ENCODE data around the gene MYO18B. TPM values are rescaled to one million over a fixed set of nuclear protein-coding genes. Genes with fewer than 3 reads are reported as not detected.

MYO18B gene
- total RNA-seq, 2 donors from 2014 or later, result 0.11 TPM; not detected in 1

GRCh38 chr22:25782831-25783230 lies 40.8 kb downstream of the MYO18B start:
- Histone ChIP-seq H3K4me3 (no peak overlapping the region), H3K4me1 (no peaks in the 10 kb centered on the region), H3K9ac (ENCODE audit: low read depth in 2 of 2, low read length in 2 of 2) (no peak overlapping the region), H3K27me3 (no peaks in the 10 kb centered on the region), H3K36me3 (no peaks in the 10 kb centered on the region), H3K27ac (no peak overlapping the region), H3K9me3 (no peaks in the 10 kb centered on the region)
- DNase-seq, result no peak
- no peak for TF ChIP-seq CTCF (IDR thresholded peaks at IDR 0.05)
- intact Hi-C loops (cut with DNase I), result no loop called here

GRCh38 chr22:25783856-25784255 lies 41.9 kb downstream of the MYO18B start:
- intact Hi-C loops (cut with DNase I), result no loop called here
- no peak for TF ChIP-seq CTCF (IDR thresholded peaks at IDR 0.05)
- Histone ChIP-seq H3K27ac (no peak overlapping the region), H3K9ac (ENCODE audit: low read depth in 2 of 2, low read length in 2 of 2) (no peak overlapping the region), H3K36me3 (no peaks in the 10 kb centered on the region), H3K4me1 (no peaks in the 10 kb centered on the region), H3K9me3 (no peaks in the 10 kb centered on the region), H3K27me3 (no peaks in the 10 kb centered on the region), H3K4me3 (no peak overlapping the region)
- DNase-seq, result no peak

GRCh38 chr22:25786165-25786564 lies 44.2 kb downstream of the MYO18B start:
- intact Hi-C loops (cut with DNase I), result no loop called here
- H3K4me1 ChIP-seq, result no peaks in the 10 kb centered on the region
- no peaks in the 10 kb centered on the region for H3K27me3 ChIP-seq
- H3K4me3 ChIP-seq, result no peak overlapping the region
- H3K27ac ChIP-seq, result no peak overlapping the region
- no peak for DNase-seq
- H3K9me3 ChIP-seq, result no peaks in the 10 kb centered on the region
- no peaks in the 10 kb centered on the region for H3K36me3 ChIP-seq
- TF ChIP-seq CTCF (IDR thresholded peaks at IDR 0.05), result no peak
- H3K9ac ChIP-seq (ENCODE audit: low read depth in 2 of 2, low read length in 2 of 2), result no peak overlapping the region

- Histone ChIP-seq H3K36me3 (no peaks in the 10 kb centered on the region), H3K9me3 (no peaks in the 10 kb centered on the region), H3K27ac (no peak overlapping the region), H3K4me3 (no peak overlapping the region), H3K27me3 (no peaks in the 10 kb centered on the region), H3K9ac (ENCODE audit: low read depth in 2 of 2, low read length in 2 of 2) (no peak overlapping the region), H3K4me1 (no peaks in the 10 kb centered on the region)
- TF ChIP-seq CTCF (IDR thresholded peaks at IDR 0.05), result no peak
- intact Hi-C loops (cut with DNase I), result no loop called here
- DNase-seq, result no peak
These were observed 49.6 kb downstream of the MYO18B start for GRCh38 chr22:25791556-25791955.

GRCh38 chr22:25795478-25795877 lies 53.5 kb downstream of the MYO18B start:
- intact Hi-C loops (cut with DNase I), result no loop called here
- H3K36me3 ChIP-seq, result no peaks in the 10 kb centered on the region
- TF ChIP-seq CTCF (IDR thresholded peaks at IDR 0.05), result no peak
- H3K4me3 ChIP-seq, result no peak overlapping the region
- H3K27ac ChIP-seq, result no peak overlapping the region
- no peaks in the 10 kb centered on the region for H3K4me1 ChIP-seq
- no peak overlapping the region for H3K9ac ChIP-seq (ENCODE audit: low read depth in 2 of 2, low read length in 2 of 2)
- H3K27me3 ChIP-seq, result no peaks in the 10 kb centered on the region
- no peak for DNase-seq
- no peaks in the 10 kb centered on the region for H3K9me3 ChIP-seq

All from colonic mucosa (tissue), 4 donors.